ENCODE data around the gene ART1.
"Not testable (repeated sequence)": the region's sequence is repeated elsewhere in the genome, so short reads cannot be mapped to it uniquely, and the experiment has no call there.

ART1 gene

GRCh38 chr11:3641701-3642070 lies 3.2 kb upstream of the ART1 start, which contains the start of gene ART5:
Gene ART5 (minus strand): TSS chr11:3641992. CDS start chr11:3641862, 130 bp downstream.
- DNase-seq (ENCODE audit: extremely low read depth, low read depth), result no peak
- H3K4me3 ChIP-seq (replicated peaks; ENCODE audit: low read depth, low read length), result peak within 1 kb of the TSS; percentile 48
- TF ChIP-seq CTCF (IDR thresholded peaks at IDR 0.05; ENCODE audit: low read depth, low read length, missing control alignments), result no peak

GRCh38 chr11:3642071-3642951 lies 2.6 kb upstream of the ART1 start:
- peak overlapping the region; percentile 48 for H3K4me3 ChIP-seq (replicated peaks; ENCODE audit: low read depth, low read length)
- TF ChIP-seq CTCF (IDR thresholded peaks at IDR 0.05; ENCODE audit: low read depth, low read length, missing control alignments), result no peak
- peak; percentile 12 for DNase-seq (ENCODE audit: extremely low read depth, low read depth)

- peak overlapping the region; percentile 48; the same call in 1 of the 2 replicates for H3K4me3 ChIP-seq (replicated peaks; ENCODE audit: low read depth, low read length)
- not testable (repeated sequence) for DNase-seq (ENCODE audit: extremely low read depth, low read depth)
Observed at GRCh38 chr11:3643102-3643546, 1.8 kb upstream of the ART1 start.

- no peak for TF ChIP-seq CTCF (IDR thresholded peaks at IDR 0.05; ENCODE audit: low read depth, low read length, missing control alignments)
- DNase-seq (ENCODE audit: extremely low read depth, low read depth), result no peak
- H3K4me3 ChIP-seq (replicated peaks; ENCODE audit: low read depth, low read length), result no peak overlapping the region
Observed at GRCh38 chr11:3645552-3645951, 624 bp downstream of the ART1 start.

- H3K4me3 ChIP-seq (replicated peaks; ENCODE audit: low read depth, low read length); DNase-seq (ENCODE audit: extremely low read depth, low read depth): not testable (repeated sequence)
Observed at GRCh38 chr11:3648843-3649242, 3.9 kb downstream of the ART1 start.

- not testable (repeated sequence) for DNase-seq (ENCODE audit: extremely low read depth, low read depth); H3K4me3 ChIP-seq (replicated peaks; ENCODE audit: low read depth, low read length)
Observed at GRCh38 chr11:3649374-3649773, 4.4 kb downstream of the ART1 start.

- not testable (repeated sequence) for DNase-seq (ENCODE audit: extremely low read depth, low read depth); H3K4me3 ChIP-seq (replicated peaks; ENCODE audit: low read depth, low read length)
Observed at GRCh38 chr11:3652514-3652913, 7.6 kb downstream of the ART1 start.

- no peak for DNase-seq (ENCODE audit: extremely low read depth, low read depth)
Observed at GRCh38 chr11:3655547-3655946, 10.6 kb downstream of the ART1 start.

GRCh38 chr11:3657331-3657730 lies 12.4 kb downstream of the ART1 start:
- not testable (repeated sequence) for DNase-seq (ENCODE audit: extremely low read depth, low read depth); H3K4me3 ChIP-seq (replicated peaks; ENCODE audit: low read depth, low read length)

More at GRCh38 chr11:3655547-3655946, 10.6 kb downstream of the ART1 start:
- no peak for TF ChIP-seq CTCF (IDR thresholded peaks at IDR 0.05; ENCODE audit: low read depth, low read length, missing control alignments)
- no peak overlapping the region for H3K4me3 ChIP-seq (replicated peaks; ENCODE audit: low read depth, low read length)
